ENCODE measurements around the gene WDR90.

- TF ChIP-seq CTCF (IDR thresholded peaks at IDR 0.05) (no peak), POLR2A (IDR thresholded peaks at IDR 0.05) (no peak)
These were observed 31.3 kb upstream of the WDR90 start for GRCh38 chr16:617855-618254.
